Gastrocnemius medialis (tissue), 4 donors: Measurements from ENCODE around the gene IP6K3.

Experiments used
- CTCF ChIP-seq, 5 experiments: fragments of 450-650 bp in 3 of 5; fragments of 200-600 bp in 2 of 5; sonication (generic) in 2 of 5; IDR thresholded peaks in 4 of 5; conservative IDR thresholded peaks in 1 of 5; 1 replicate in 4 of 5; 2 replicates in 1 of 5; pipeline ENCODE4 v1.5.1; 2016 to 2019; ENCODE audit warnings: antibody characterized with exemption in 5 of 5, mild to moderate bottlenecking in 3 of 5, moderate library complexity in 3 of 5
- POLR2A ChIP-seq, 2 donors: fragments of 450-650 bp; IDR thresholded peaks; one replicate each; pipeline ENCODE4 v1.6.1; 2017; ENCODE audit warnings: antibody characterized with exemption in 2 of 2, mild to moderate bottlenecking in 2 of 2, moderate library complexity in 2 of 2

DNA sequence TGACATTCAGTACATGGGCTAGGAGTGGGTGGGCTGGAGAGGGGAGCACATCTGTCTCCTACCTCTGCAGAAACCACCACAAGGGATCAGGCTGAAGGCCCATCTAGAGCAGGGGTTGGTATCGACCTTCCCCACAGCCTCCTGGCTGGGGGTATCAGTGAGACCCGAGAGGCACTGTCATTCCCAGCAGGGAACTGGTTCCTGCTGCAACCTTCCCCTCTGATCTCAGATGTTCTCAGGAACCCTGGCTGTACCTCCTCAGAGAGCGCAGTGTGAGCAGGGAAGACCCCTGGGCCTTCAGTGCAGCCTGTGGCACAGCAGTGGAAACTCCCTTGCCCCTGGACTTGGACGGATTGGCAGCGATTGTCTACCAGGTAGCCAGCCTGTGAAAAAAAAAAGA lies 7.8 kb downstream of the IP6K3 start:
- TF ChIP-seq CTCF (IDR thresholded peaks at IDR 0.05 in 4 of 5, conservative IDR thresholded peaks at IDR 0.05 in 1 of 5) (no peak), POLR2A (IDR thresholded peaks at IDR 0.05) (no peak)
